B cell (primary cell): ENCODE measurements around the gene CFAP20DC. TPM values are rescaled to one million over a fixed set of nuclear protein-coding genes. Genes with fewer than 3 reads are reported as not detected.

Source experiments
- ATAC-seq: fragments of 200-7000 bp; cut with Tn5 transposase; one replicate; pipeline ENCODE4 v1.10.0; 2021; ENCODE audit warnings: low read depth, mild to moderate bottlenecking, moderate number of reproducible peaks, moderate library complexity
- CTCF ChIA-PET: fragments of 350-600 bp; sonication (Branson Sonifier 250); formaldehyde crosslinking; loops from one replicate; lab custom pipeline; 2021; ENCODE audit warnings: antibody characterized with exemption, inconsistent platforms; lab: Charles Lee
- POLR2A ChIA-PET: fragments of 350-600 bp; sonication (Branson Sonifier 250); formaldehyde crosslinking; loops from one replicate; lab custom pipeline; 2021; ENCODE audit warnings: antibody characterized with exemption; lab: Charles Lee
- DNase-seq: peaks from one replicate; pipeline ENCODE4 v3.0.0; 2013
- H2AFZ ChIP-seq: 2 replicates; pipeline ENCODE4 v1.6.1; 2012; ENCODE audit warnings: mild to moderate bottlenecking, low read depth, low read length; ENCODE audit not compliant: insufficient read depth, poor library complexity, severe bottlenecking
- H3K27ac ChIP-seq, 2 donors: 1 replicate in 1 of 2; 2 replicates in 1 of 2; pipeline ENCODE4 v1.5.1; 2012 to 2013; ENCODE audit warnings: low read length in 2 of 2, mild to moderate bottlenecking in 2 of 2, moderate library complexity in 1 of 2
- H3K27me3 ChIP-seq, 4 experiments: fragments of 200-600 bp in 1 of 4; sonication (generic) in 1 of 4; replicated peaks in 1 of 4; 1 replicate in 2 of 4; 2 replicates in 2 of 4; pipeline versions ENCODE4 v1.6.1 to v1.7.0; 2013 to 2016; ENCODE audit warnings: low read length in 3 of 4, mild to moderate bottlenecking in 2 of 4, mixed read lengths in 1 of 4, moderate library complexity in 1 of 4; ENCODE audit not compliant: insufficient read depth in 4 of 4, control insufficient read depth in 3 of 4; ENCODE audit errors: control extremely low read depth in 1 of 4
- H3K36me3 ChIP-seq, 2 experiments: replicated peaks in 1 of 2; 1 replicate in 1 of 2; 2 replicates in 1 of 2; pipeline versions ENCODE4 v1.6.1 to v1.7.1; 2013; ENCODE audit warnings: low read length in 1 of 2; ENCODE audit not compliant: insufficient read depth in 2 of 2, control insufficient read depth in 1 of 2; ENCODE audit errors: control extremely low read depth in 1 of 2, extremely low read depth in 1 of 2
- H3K4me1 ChIP-seq, 2 donors: fragments of 200-600 bp in 1 of 2; sonication (generic) in 1 of 2; 1 replicate in 1 of 2; 2 replicates in 1 of 2; pipeline versions ENCODE4 v1.5.1 to v1.6.1; 2013 to 2017; ENCODE audit warnings: low read length in 2 of 2; ENCODE audit not compliant: control insufficient read depth in 2 of 2, insufficient read depth in 2 of 2
- H3K4me2 ChIP-seq: replicated peaks from 2 replicates; pipeline ENCODE3; 2012; ENCODE audit warnings: mild to moderate bottlenecking, low read depth, low read length; ENCODE audit not compliant: poor library complexity, severe bottlenecking
- H3K4me3 ChIP-seq, 5 experiments: fragments of 200-600 bp in 1 of 5; sonication (generic) in 1 of 5; 1 replicate in 3 of 5; 2 replicates in 2 of 5; pipeline versions ENCODE4 v1.5.1 to v1.7.0; 2011 to 2016; ENCODE audit warnings: low read length in 4 of 5, mild to moderate bottlenecking in 4 of 5, low read depth in 2 of 5, control low read depth in 1 of 5, moderate library complexity in 1 of 5; ENCODE audit not compliant: insufficient read depth in 1 of 5; ENCODE audit errors: control extremely low read depth in 1 of 5, extremely low read depth in 1 of 5
- H3K79me2 ChIP-seq: fragments of 200-600 bp; sonication (generic); one replicate; pipeline ENCODE4 v1.6.0; 2016; ENCODE audit warnings: low read length; ENCODE audit not compliant: control insufficient read depth, insufficient read depth
- H3K9ac ChIP-seq: fragments of 200-600 bp; sonication (generic); 2 replicates; pipeline ENCODE4 v1.6.1; 2017; ENCODE audit warnings: mild to moderate bottlenecking, low read length, moderate library complexity
- H3K9me3 ChIP-seq, 3 donors: one replicate each; pipeline versions ENCODE4 v1.6.1 to v1.7.1; 2013; ENCODE audit warnings: low read length in 2 of 3; ENCODE audit not compliant: control insufficient read depth in 2 of 3, insufficient read depth in 1 of 3; ENCODE audit errors: control extremely low read depth in 1 of 3
- H4K20me1 ChIP-seq: 2 replicates; pipeline ENCODE4 v1.6.0; 2012; ENCODE audit warnings: mild to moderate bottlenecking, low read length; ENCODE audit not compliant: insufficient read depth, control insufficient read depth, poor library complexity, severe bottlenecking
- H3K27ac Mint-ChIP-seq: one replicate; pipeline ENCODE4 v1.8.0; 2021; ENCODE audit warnings: mixed read lengths
- H3K27me3 Mint-ChIP-seq: one replicate; pipeline ENCODE4 v1.8.0; 2021; ENCODE audit warnings: mixed read lengths
- H3K4me1 Mint-ChIP-seq: one replicate; pipeline ENCODE4 v1.8.0; 2021; ENCODE audit warnings: mixed read lengths
- H3K4me3 Mint-ChIP-seq: one replicate; pipeline ENCODE4 v1.8.0; 2021; ENCODE audit warnings: mixed read lengths
- H3K9me3 Mint-ChIP-seq: one replicate; pipeline ENCODE4 v1.8.0; 2022; ENCODE audit warnings: mixed read lengths; ENCODE audit not compliant: insufficient read depth
- EZH2 ChIP-seq: IDR thresholded peaks from 2 replicates; pipeline ENCODE4 v1.6.1; 2012; ENCODE audit warnings: borderline replicate concordance, low read depth, mild to moderate bottlenecking, moderate library complexity, low read length; ENCODE audit not compliant: insufficient read depth, poor library complexity, severe bottlenecking
- WGBS: methylation state at CpG from one replicate; pipeline ENCODE4 v1.1.5; 2013; ENCODE audit warnings: missing lambda C conversion rate; ENCODE audit not compliant: insufficient coverage; 5-methylcytosine and 5-hydroxymethylcytosine counted together
- intact Hi-C: fragments of 100-400 bp; cut with micrococcal nuclease; formaldehyde crosslinking; loops from one replicate; pipeline ENCODE4 v1.10.0; 2022
- polyA plus RNA-seq: library from polyadenylated mRNA; depleted of rRNA; stranded (reverse); fragments of >200 nt; gene quantifications from 2 replicates; pipeline ENCODE4 v1.2.3, GENCODE V29; 2012
- total RNA-seq, 2 donors: library from RNA; stranded (reverse); fragments of 120-200 nt in 1 of 2; gene quantifications; 1 replicate in 1 of 2; 2 replicates in 1 of 2; pipeline versions ENCODE4 v1.2.3 to v1.2.4, GENCODE V29; 2013 to 2022
- TF ChIP-seq, protein P1 (sequence below): fragments of 200-600 bp; IDR thresholded peaks from one replicate; pipeline ENCODE4 v1.8.0; 2022; ENCODE audit warnings: antibody characterized with exemption, mild to moderate bottlenecking

The CFAP20DC gene
- total and polyA plus RNA-seq, 2 donors (not counting 1 experiment from before 2014, with no cell fraction given) = 0.27 to 1.2 TPM

GRCh38 chr3:58986654-58987053 is 63.2 kb downstream of the CFAP20DC start:
- H3K27ac Mint-ChIP-seq = no peak overlapping the region
- POLR2A ChIA-PET = no interaction called here

DNA sequence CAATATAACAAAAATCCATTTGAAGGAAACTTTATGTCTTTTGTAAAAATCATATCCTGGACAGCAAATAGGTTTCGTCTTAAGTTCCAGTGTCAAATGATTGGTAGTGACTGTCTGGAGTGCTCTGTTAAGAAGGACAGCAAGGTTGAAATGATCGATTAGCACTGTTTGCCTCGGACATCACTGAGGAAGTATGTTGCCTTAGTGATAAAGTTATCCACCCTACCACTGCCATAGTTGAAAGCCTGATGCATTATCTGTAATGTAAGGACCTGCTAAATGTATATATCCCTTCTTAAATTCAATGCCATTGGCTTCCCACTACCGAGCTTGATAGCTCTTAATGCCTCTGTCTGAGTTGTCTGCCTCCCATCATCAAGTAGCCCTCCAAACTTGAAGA is 70.0 kb downstream of the CFAP20DC start:
- Histone ChIP-seq H3K4me2 (no peak overlapping the region), H4K20me1 (no peaks in the 10 kb centered on the region), H3K27me3 (no peaks in the 10 kb centered on the region), H3K9me3 (no peaks in the 10 kb centered on the region), H2AFZ (no peak overlapping the region), H3K9ac (no peak overlapping the region), H3K27ac (no peak overlapping the region), H3K36me3 (no peaks in the 10 kb centered on the region), H3K79me2 (no peaks in the 10 kb centered on the region), H3K4me3 (no peak overlapping the region), H3K4me1 (peaks cover 3 to 5% of the 10 kb centered on the region in 2 donors)
- ChIA-PET CTCF (interaction anchor here (0.9 kb wide), 1 partner anchor 15 kb away, joined by 4 read pairs; no protein-coding TSS in a partner anchor), POLR2A (no interaction called here)
- no peak for ATAC-seq
- no peak for DNase-seq
- H3K27ac Mint-ChIP-seq = no peak overlapping the region
- peaks cover 13% of the 10 kb centered on the region for H3K4me1 Mint-ChIP-seq
- H3K4me3 Mint-ChIP-seq = no peak overlapping the region
- no peaks in the 10 kb centered on the region for H3K27me3 Mint-ChIP-seq
- TF ChIP-seq EZH2 = no peak
- TF ChIP-seq, protein P1, sequence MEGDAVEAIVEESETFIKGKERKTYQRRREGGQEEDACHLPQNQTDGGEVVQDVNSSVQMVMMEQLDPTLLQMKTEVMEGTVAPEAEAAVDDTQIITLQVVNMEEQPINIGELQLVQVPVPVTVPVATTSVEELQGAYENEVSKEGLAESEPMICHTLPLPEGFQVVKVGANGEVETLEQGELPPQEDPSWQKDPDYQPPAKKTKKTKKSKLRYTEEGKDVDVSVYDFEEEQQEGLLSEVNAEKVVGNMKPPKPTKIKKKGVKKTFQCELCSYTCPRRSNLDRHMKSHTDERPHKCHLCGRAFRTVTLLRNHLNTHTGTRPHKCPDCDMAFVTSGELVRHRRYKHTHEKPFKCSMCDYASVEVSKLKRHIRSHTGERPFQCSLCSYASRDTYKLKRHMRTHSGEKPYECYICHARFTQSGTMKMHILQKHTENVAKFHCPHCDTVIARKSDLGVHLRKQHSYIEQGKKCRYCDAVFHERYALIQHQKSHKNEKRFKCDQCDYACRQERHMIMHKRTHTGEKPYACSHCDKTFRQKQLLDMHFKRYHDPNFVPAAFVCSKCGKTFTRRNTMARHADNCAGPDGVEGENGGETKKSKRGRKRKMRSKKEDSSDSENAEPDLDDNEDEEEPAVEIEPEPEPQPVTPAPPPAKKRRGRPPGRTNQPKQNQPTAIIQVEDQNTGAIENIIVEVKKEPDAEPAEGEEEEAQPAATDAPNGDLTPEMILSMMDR = no peak
- no peaks in the 10 kb centered on the region for H3K9me3 Mint-ChIP-seq
- 88% methylated on average over 1 of the region's 4 CpGs for WGBS
- intact Hi-C loops = no loop called here

More at GRCh38 chr3:58986654-58987053, 63.2 kb downstream of the CFAP20DC start:
- no peaks in the 10 kb centered on the region for H4K20me1 ChIP-seq
- no peaks in the 10 kb centered on the region for H3K9me3 ChIP-seq
- H2AFZ ChIP-seq = no peak overlapping the region
- H3K27ac ChIP-seq = no peak overlapping the region
- no peaks in the 10 kb centered on the region for H3K9me3 Mint-ChIP-seq
- no peak overlapping the region for H3K4me3 ChIP-seq
- no peaks in the 10 kb centered on the region for H3K79me2 ChIP-seq
- WGBS = 94% methylated on average over 2 of the region's 4 CpGs
- H3K4me2 ChIP-seq = no peak overlapping the region
- no peak for DNase-seq
- no peaks in the 10 kb centered on the region for H3K4me1 Mint-ChIP-seq
- intact Hi-C loops = no loop called here
- CTCF ChIA-PET = no interaction called here
- H3K27me3 ChIP-seq = no peaks in the 10 kb centered on the region
- no peaks in the 10 kb centered on the region for H3K27me3 Mint-ChIP-seq
- no peak for TF ChIP-seq EZH2
- TF ChIP-seq, protein P1 = no peak
- H3K36me3 ChIP-seq = no peaks in the 10 kb centered on the region
- no peak overlapping the region for H3K9ac ChIP-seq
- ATAC-seq = no peak
- H3K4me1 ChIP-seq = no peaks in the 10 kb centered on the region
- no peak overlapping the region for H3K4me3 Mint-ChIP-seq
